HG03432 (cell line): Measurements from ENCODE around the gene DEF6.
"Not testable (repeated sequence)": the region's sequence is repeated elsewhere in the genome, so short reads cannot be mapped to it uniquely, and the experiment has no call there.

Experiments used
- ATAC-seq: cut with Tn5 transposase; IDR thresholded peaks from one replicate; pipeline ENCODE4 v1.9.1; 2021; ENCODE audit warnings: mild to moderate bottlenecking, moderate library complexity; ENCODE audit not compliant: unreplicated experiment

The DEF6 gene

DNA sequence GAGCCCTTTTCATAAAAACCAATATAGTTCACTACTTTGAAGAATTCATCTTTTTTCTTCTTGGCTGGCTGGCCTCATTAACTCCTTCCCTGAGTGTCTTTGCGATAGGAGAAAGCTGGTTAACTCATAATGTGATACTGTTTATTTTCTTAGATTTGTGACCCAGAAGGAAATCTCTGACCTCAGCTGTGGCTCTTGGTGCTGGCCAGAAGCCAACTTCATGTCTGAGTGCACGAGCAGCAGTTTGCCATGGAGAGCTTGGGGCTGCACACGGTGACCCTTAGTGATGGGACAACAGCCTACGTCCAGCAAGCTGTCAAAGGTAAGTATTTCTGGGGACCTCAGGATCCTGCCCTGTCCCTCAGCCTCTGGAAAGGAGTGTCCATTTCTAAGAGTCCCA is 16.7 kb upstream of the DEF6 start:
- no peak for ATAC-seq

DNA sequence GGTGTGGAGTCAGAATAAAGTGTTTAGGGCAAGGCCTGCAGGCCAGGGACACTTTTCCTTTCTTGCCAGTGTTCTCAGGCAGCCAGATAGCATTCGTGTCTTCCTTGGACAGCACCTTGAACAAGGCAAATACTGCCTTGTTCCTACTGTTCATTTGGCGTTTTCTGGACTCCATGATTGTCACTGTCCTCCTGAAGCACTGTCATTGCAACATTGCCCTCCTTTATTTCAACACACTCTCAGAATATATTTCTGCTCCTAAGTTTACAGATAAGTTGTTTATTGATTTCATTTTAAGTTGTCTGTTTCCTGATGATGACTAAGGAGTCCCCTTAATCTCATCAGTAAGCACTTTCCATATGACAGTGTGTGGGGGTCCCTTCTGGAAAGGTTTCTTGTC is 15.1 kb upstream of the DEF6 start:
- no peak for ATAC-seq

DNA sequence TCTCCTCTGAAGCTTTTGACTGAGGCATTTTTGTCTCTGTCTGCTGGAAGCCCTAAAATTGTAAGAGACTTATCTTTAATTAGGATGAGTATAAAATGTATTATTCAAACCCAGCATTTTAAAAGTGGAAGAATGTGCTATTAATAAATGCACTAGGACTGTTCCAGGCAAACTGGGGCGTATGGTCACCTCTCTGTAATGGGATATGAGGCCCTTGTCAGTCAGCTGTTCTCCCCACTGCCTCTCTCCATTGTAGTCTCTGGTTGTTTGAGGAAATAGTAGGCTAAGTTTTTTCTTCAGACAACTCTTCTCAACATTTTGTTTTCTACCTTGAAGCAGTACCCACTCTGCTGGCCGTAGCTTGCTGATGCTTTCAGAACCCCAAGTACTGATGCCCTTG is 14.3 kb upstream of the DEF6 start:
- no peak for ATAC-seq

DNA sequence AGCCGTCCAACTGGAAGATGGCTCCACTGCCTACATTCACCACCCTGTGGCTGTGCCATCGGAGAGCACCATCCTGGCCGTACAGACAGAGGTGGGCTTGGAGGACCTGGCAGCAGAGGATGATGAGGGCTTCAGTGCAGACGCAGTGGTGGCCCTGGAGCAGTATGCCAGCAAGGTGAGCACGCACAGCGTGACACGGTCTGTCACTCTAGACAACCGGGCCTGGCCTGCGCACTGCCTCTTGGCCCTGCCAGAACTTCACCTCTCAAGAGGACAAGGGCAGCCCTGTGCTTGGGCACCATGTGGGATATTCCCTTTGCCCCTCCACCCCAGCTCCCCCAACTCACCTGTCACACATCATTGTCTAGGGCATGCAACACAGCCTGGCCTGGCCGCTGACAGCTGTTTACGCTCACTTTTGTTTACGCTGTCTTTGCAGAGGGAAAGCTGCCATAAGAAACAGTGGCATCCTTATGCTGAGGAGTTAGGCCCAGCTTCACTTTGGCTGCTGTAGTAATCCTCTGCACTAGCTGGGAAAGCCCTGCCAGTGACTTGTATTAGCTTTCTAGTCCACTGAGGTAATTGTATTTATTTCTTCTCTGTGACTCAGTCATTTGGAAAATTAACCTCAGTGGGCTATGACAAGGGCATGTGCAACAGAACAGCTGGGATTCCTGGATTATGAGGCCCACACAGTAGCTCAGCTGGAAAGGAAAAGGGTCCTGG is 9.8 kb upstream of the DEF6 start:
- no peak for ATAC-seq

DNA sequence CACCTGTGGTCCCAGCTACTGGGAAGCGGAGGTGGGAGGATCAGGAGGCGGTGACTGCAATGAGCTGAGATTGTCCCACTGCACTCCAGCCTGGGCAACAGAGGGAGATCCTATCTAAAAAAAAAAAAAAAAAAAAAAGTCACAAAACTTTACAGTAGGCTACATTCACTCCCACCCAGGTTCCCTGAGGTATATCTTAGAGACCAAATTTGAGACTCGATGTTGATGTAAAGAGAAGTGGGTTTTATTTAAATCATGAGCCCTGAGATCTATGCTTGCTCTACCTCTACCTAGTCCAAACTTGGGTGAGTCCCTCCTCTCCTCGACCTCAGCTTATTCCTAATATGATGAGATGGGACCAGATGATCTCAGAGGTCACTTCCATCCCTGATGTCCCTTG is 8.8 kb upstream of the DEF6 start:
- ATAC-seq, result no peak

DNA sequence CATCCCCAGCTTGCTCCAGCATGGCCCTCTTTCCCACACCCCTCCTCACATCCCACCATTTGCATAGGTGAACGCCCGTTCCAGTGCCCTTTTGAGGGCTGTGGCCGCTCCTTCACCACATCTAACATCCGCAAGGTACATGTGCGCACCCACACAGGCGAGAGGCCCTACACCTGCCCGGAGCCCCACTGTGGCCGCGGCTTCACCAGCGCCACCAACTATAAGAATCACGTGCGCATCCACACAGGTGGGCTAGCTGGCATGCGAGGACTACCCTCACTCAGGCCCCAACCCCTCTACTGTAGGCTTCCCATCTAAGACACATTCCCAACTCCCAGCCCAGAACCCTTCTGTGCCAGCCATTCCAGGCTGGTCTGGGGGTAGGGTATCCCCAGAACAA is 6.1 kb upstream of the DEF6 start:
- no peak for ATAC-seq

DNA sequence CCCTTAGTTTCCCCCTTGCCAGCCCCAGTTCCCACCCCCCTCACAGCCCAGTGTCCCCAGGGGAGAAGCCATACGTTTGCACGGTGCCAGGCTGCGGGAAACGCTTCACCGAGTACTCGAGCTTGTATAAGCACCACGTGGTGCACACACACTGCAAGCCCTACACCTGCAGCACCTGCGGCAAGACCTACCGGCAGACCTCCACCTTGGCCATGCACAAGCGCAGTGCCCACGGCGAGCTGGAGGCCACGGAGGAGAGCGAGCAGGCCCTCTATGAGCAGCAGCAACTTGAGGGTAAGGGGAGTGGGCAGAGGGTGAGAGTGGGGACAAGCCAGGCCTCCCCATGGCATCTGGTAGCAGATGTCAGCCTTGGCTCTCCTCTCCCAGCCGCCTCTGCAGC is 5.1 kb upstream of the DEF6 start:
- no peak for ATAC-seq

DNA sequence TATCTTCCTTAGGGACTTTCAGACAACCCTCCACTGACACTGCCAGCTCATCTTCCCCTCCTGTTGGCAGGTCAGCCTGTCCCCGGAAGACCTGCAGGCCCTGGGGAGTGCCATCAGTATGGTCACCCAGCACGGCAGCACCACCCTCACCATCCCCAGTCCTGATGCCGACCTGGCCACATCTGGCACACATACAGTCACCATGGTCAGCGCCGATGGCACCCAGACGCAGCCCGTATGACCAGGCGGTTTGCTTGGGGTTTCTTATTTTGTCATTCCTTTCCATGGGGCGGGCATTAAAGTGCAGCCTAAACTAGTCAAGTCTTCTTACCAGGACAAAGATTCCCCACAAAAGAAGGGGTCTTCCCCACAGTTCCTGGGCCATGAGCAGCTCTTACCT is 3.9 kb upstream of the DEF6 start:
- no peak for ATAC-seq

DNA sequence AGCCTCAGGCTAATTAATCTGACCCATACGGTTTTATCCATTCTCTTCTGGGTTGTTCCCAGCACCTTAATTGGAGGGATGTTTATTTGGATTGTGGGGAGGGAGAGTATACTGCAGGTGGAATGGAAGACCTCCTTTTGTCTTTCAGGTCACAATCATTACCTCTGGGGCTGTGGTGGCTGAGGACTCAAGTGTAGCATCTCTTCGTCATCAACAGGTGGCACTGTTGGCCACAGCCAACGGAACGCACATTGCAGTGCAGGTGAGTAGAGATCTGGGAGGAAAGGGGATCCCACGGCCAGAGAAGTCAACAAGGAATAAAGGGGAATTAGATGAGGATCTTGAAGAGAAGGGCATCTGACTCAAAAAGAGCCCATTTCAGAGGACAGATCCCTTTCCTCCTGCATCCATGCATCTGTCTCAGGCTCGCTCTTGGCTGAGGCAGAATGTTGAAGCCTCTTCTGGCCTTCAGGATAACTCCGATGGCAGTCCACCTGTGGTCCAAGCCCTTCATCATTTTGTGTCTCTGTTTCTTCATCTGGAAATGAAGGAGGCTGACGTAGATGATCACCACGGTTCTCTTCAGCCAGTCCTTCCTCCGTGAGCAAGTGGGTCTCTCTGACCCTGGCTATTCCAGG is 3.2 kb upstream of the DEF6 start:
- ATAC-seq, result no peak

DNA sequence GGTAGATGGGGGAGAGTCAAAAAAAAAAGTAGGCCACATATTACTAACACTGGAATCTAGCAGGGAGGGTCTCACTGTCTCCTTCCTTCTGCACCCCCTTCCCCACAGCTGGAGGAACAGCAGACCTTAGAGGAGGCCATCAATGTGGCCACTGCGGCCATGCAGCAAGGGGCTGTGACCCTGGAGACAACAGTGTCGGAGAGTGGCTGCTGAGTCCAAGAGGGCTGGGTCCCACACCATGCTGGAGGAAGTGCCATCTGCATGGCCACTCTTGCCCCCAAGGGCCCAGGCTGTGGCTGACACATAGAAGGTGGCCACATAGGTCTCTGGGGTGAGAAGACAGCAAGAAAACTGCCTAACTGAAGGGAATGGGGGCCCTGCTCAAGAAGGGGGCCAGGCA is 2.6 kb upstream of the DEF6 start:
- ATAC-seq, result no peak

DNA sequence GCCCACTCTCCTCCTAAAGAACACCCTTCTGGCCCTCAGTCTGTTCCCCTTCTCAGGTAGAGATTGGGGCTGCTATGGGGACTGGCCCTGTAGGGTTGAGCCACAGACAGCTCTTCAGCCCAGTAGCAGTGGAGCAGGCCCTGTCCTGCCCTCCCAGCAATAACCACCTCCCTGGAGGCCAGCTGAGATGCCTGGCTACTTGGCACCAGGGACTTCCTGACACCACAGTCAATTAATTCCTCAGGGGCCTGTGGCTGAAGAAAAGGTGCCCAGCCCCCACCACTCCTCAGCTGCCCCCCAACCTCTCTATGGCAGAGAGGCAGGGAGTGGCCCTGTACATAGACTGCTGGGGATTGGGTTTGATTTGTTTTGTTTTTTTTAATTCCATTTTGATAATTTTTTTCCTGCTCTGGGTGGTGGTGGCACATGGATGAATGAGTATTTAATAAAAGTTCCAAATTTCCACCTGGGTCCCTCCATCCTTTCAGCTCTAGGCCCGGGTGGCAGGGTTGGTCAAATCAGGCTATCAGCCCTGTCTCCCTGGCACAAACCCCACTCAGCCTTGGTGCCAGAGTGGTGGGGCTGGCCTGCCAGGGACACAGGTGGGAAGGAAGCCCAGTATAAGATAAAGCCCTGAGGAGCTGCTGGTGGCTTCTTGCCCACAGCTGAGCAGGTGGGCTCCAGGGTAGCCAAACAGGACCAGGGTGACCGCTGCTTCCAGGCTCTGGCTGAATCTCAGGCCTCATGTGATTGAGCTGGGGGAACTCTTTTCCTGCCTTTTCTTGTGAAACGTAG is 1.9 kb upstream of the DEF6 start:
- ATAC-seq, result no peak

DNA sequence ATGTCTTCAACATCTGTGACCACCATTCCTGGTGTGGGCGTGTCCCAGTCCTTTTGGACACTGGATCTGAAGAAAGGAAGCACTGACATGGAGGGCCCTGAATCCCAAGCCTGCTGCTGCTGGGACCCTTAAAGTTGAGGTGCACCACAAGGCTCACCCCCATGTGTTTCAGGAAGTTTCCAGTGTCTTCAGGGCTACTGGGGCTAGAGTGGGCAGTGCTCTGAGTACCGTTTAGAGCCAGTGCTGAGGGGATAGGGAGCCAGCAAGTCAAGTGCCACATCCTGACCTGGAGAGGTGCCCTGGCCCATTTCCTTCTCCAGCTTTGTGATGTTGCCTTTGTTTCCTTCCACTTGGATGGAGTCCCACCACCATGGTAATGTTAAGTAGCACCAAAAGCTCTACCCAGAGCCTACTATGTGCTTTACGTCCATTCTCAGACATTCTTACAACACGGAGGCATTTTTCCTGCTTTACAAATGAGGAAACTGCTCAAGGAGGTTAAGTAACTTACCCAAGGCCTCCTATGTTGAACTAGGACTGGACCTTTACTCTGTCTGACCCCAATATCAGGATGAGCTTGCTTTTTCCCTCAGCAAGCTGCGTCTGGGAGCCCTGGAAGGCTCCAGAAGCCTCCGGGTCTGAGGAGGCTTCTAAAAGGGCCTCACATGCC is 552 bp upstream of the DEF6 start:
- no peak for ATAC-seq

DNA sequence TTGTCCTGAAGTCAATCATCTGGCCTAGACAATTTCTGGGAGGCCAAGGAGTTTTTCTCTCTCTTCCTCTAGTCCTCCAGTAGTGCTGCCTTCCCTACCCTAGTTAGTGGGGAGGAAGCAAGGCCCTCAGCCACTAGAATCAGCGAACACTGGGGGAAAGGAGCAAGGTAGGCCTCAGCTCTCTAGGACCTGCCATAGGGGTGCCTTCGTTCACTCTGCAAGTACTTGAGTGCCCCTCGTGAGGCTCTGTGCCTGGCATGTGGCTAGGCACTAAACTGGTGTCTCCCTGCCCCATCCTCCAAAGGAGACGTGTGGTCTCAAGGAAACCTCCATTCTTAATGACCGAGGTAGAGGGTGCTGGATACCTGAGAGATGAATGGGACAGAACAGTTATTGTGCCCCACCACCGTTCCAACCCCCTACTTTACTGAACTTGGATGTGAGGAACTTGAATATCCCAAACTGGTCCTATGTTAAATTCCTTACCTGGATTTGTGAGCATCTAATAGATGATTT is 1.1 kb downstream of the DEF6 start:
- no peak for ATAC-seq

DNA sequence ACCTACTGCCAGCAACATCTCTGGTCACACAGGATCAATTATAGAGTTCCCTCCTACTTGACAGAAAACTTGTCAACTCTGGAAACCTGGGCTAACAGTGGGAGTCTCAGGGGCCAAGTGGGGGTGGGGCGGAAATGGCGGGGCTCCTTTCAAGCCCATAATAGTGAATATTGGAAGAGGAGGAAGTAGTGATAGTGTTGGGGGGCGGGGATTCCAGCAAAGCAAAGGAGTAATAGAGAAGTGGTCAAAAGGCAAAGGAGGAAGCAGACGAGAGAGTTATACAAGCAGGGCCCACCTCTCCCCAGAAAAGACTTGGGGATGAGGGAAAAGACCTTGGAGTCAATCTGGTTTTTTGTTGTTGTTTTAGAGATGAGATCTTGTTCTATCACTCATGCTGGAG is 2.1 kb downstream of the DEF6 start:
- ATAC-seq, result no peak

DNA sequence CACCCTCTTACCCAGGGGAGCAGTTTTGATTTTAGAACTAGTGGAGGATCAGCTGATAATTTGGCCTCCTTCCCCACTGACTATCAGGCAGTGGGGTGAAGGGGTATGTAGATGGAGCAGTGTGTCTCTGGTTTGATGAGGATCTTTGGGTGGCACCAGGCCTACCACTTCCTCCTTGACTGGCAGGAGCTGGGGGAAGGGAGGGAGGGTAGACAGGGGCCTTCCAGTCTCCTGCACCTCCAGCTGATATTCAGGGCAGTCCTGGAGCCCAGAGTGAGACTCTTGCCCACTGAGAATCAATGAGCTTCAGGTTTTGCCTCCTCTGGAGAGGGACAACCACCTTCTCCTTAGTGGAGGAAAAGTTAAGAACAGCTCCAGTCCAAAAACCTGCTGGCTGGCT is 3.2 kb downstream of the DEF6 start:
- no peak for ATAC-seq

DNA sequence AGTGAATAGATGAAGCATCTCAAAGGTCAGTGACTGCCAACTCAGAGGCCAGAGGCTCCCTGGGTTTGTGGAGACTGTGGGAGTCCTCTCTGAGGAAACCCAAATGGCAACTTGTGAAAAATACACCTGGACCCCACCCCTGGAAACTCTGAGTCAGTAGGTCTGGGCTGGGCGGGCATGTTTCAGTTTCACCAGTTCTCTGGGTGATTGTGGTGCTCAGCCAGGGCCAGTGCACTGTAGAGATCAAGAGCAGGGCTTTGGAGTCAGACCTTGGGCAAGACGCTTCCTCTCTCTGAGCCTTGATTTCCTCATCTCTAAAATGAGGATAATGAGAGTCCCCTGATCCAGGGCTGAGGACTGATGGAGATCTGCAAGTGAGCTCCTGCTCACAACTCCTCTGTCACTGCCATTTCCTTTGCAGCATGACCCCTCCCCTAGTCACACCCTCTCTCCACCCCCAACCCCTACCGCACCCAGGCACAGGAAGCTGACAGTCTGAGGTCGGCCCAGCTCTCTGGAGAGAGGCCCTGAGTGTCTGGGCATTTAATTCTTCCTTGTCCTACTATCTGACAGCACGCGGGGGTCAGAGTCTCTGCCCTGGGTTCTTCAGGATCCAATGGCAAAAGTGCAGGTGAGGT is 5.1 kb downstream of the DEF6 start:
- peak; percentile 74 for ATAC-seq

DNA sequence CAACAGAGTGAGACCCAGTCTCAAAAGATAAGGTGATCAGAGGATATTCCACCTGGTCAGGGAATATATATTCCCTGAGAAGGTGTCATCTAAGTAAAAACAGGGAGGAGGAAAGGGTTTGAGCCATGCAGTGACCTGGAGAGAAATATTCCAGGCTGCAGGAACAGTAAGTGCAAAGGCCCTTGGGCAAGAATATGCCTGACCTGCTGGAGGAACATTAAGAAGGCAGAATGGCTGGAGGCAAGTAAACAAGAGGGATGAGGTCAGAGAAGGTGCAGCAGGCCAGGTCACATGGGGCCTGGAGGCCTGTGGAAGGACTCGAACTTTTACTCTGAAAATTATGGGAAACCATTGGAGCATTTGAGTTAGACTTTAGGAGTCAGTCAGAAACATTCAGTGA is 6.7 kb downstream of the DEF6 start:
- ATAC-seq, result no peak

DNA sequence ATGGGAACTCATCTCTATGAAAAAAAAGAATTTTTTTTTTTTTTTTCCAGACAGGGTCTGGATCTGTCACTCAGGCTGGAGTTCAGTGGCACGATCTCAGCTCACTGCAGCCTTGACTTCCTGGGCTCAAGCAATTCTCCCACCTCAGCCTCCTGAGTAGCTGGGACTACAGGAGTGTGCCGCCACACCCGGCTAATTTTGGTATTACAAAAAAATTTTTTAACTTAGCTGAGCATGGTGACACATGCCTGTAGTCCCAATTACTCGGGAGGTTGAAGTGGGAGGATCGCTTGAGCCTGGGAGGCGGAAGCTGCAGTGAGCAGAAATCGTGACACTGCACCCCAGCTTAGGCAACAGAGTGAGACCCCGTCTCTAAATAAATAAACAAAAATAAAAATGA is 7.5 kb downstream of the DEF6 start:
- ATAC-seq, result no peak

DNA sequence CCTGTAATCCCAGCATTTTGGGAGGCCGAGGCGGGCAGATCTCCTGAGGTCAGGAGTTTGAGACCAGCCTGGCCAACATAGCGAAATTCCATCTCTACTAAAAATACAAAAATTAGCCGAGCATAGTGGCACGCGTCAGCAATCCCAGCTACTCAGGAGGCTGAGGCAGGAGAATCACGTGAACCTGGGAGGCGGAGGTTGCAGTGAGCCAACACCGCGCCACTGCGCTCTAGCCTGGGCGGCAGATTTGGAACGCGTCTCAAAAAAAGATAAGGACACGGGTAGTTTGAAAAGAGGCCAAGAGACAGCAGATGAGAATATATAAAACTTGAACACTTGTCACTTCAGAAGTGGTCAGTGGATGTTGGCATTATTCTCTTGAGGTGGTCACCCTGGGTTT is 9.5 kb downstream of the DEF6 start:
- ATAC-seq, result not testable (repeated sequence)

DNA sequence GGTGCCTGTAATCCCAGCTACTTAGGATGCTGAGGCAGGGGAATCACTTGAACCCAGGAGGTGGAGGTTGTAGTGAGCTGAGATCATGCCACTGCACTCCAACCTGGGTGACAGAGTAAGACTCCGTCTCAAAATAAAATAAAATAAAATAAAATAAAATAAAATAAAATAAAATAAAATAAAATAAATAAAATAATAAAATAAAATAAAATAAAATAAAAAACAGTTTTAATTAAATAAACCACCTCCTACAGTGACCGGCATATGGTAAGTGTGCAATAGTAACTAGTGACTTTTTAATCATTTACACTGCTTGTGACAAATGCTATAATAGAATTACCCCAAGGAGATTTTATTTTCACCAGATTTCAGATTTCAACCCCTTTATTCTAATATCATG is 10.9 kb downstream of the DEF6 start:
- not testable (repeated sequence) for ATAC-seq
